Measurements from ENCODE around the gene STRIP2.
"Not testable (repeated sequence)": the region's sequence is repeated elsewhere in the genome, so short reads cannot be mapped to it uniquely, and the experiment has no call there.

Gene STRIP2

GRCh38 chr7:129422727-129423126 is 11.5 kb upstream of the STRIP2 start:
- no peak for DNase-seq (ENCODE audit: low read depth in 2 of 3, low spot score in 2 of 3)

- DNase-seq (ENCODE audit: low read depth in 2 of 3, low spot score in 2 of 3) = no peak
Measured at GRCh38 chr7:129423700-129424410, 10.4 kb upstream of the STRIP2 start.

- no peak for DNase-seq (ENCODE audit: low read depth in 2 of 3, low spot score in 2 of 3)
Measured at GRCh38 chr7:129426482-129426881, 7.8 kb upstream of the STRIP2 start.

- no peak for DNase-seq (ENCODE audit: low read depth in 2 of 3, low spot score in 2 of 3)
Measured at GRCh38 chr7:129427526-129428045, 6.6 kb upstream of the STRIP2 start.

- no peak for DNase-seq (ENCODE audit: low read depth in 2 of 3, low spot score in 2 of 3)
Measured at GRCh38 chr7:129431911-129432643, 2.2 kb upstream of the STRIP2 start.

GRCh38 chr7:129434675-129435318 is 565 bp downstream of the STRIP2 start:
- peak in 2 of 3 experiments; percentile 0 to 6 for DNase-seq (ENCODE audit: low read depth in 2 of 3, low spot score in 2 of 3)

- DNase-seq (ENCODE audit: low read depth in 2 of 3, low spot score in 2 of 3) = no peak
Measured at GRCh38 chr7:129435414-129435829, 1.2 kb downstream of the STRIP2 start.

- DNase-seq (ENCODE audit: low read depth in 2 of 3, low spot score in 2 of 3) = no peak
Measured at GRCh38 chr7:129436335-129436923, 2.2 kb downstream of the STRIP2 start.

GRCh38 chr7:129437190-129437589 is 3.0 kb downstream of the STRIP2 start:
- DNase-seq (ENCODE audit: low read depth in 2 of 3, low spot score in 2 of 3) = no peak

- DNase-seq (ENCODE audit: low read depth in 2 of 3, low spot score in 2 of 3) = no peak
Measured at GRCh38 chr7:129438281-129438838, 4.1 kb downstream of the STRIP2 start.

GRCh38 chr7:129438839-129439651 is 4.8 kb downstream of the STRIP2 start:
- DNase-seq (ENCODE audit: low read depth in 2 of 3, low spot score in 2 of 3) = peak in 2 of 3 experiments; percentile 18 to 19

- no peak for DNase-seq (ENCODE audit: low read depth in 2 of 3, low spot score in 2 of 3)
Measured at GRCh38 chr7:129439963-129440625, 5.9 kb downstream of the STRIP2 start.

- DNase-seq (ENCODE audit: low read depth in 2 of 3, low spot score in 2 of 3) = no peak
Measured at GRCh38 chr7:129443612-129444011, 9.4 kb downstream of the STRIP2 start.

- DNase-seq (ENCODE audit: low read depth in 2 of 3, low spot score in 2 of 3) = not testable (repeated sequence)
Measured at GRCh38 chr7:129444776-129445175, 10.5 kb downstream of the STRIP2 start.

GRCh38 chr7:129446925-129447324 is 12.7 kb downstream of the STRIP2 start:
- DNase-seq (ENCODE audit: low read depth in 2 of 3, low spot score in 2 of 3) = not testable (repeated sequence)

- not testable (repeated sequence) for DNase-seq (ENCODE audit: low read depth in 2 of 3, low spot score in 2 of 3)
Measured at GRCh38 chr7:129447445-129447844, 13.2 kb downstream of the STRIP2 start.

GRCh38 chr7:129448608-129449007 is 14.4 kb downstream of the STRIP2 start:
- DNase-seq (ENCODE audit: low read depth in 2 of 3, low spot score in 2 of 3) = not testable (repeated sequence)

- DNase-seq (ENCODE audit: low read depth in 2 of 3, low spot score in 2 of 3) = no peak
Measured at GRCh38 chr7:129450295-129450694, 16.1 kb downstream of the STRIP2 start.

- DNase-seq (ENCODE audit: low read depth in 2 of 3, low spot score in 2 of 3) = no peak
Measured at GRCh38 chr7:129452589-129453231, 18.5 kb downstream of the STRIP2 start.

Data from activated CD8-positive, alpha-beta memory T cell treated with anti-CD3 and anti-CD28 coated beads for 48 hours (primary cell).